PFSK-1 (cell line): ENCODE data around the gene PAPLN.

ENCODE experiments used
- POLR2AphosphoS5 ChIP-seq: IDR thresholded peaks from 2 replicates; pipeline ENCODE4 v1.6.1; 2012; ENCODE audit warnings: low read depth, mild to moderate bottlenecking, control low read depth, low read length, moderate library complexity
- REST ChIP-seq, 2 experiments: IDR thresholded peaks; 2 replicates each; pipeline versions ENCODE4 v1.6.1 to v1.8.0; 2011 to 2012; ENCODE audit warnings: low read depth in 2 of 2, low read length in 2 of 2, control low read depth in 1 of 2, inconsistent platforms in 1 of 2, mild to moderate bottlenecking in 1 of 2, moderate library complexity in 1 of 2; ENCODE audit not compliant: insufficient read depth in 1 of 2
- TAF1 ChIP-seq: IDR thresholded peaks from 2 replicates; pipeline ENCODE4 v1.6.1; 2012; ENCODE audit warnings: low read length, control low read depth, borderline replicate concordance; ENCODE audit not compliant: insufficient read depth

GRCh38 chr14:73290279-73290678 lies 53.0 kb downstream of the PAPLN start:
- TF ChIP-seq POLR2AphosphoS5 (no peak), REST (IDR thresholded peaks at IDR 0.05; ENCODE audit: insufficient read depth in 1 of 2, low read depth in 2 of 2, low read length in 2 of 2) (no peak), TAF1 (no peak)
